NCI-H345 treated with DMSO at 0.1 percent for 48 hours (cell line): ENCODE results near the gene DTWD2.
"Not testable (repeated sequence)": the region's sequence is repeated elsewhere in the genome, so short reads cannot be mapped to it uniquely, and the experiment has no call there.

Experiments
- DNase-seq: peaks from one replicate; lab custom pipeline; 2025; ENCODE audit not compliant: unreplicated experiment; lab: John Stamatoyannopoulos, UW

Gene DTWD2

GRCh38 chr5:118952992-118953651, 35.2 kb downstream of the DTWD2 start:
- no peak for DNase-seq

GRCh38 chr5:118952306-118952705, 36.0 kb downstream of the DTWD2 start:
- DNase-seq, result not testable (repeated sequence)

- not testable (repeated sequence) for DNase-seq
Observed at GRCh38 chr5:118950354-118950753, 38.0 kb downstream of the DTWD2 start.

- DNase-seq, result no peak
Observed at GRCh38 chr5:118946138-118946800, 42.1 kb downstream of the DTWD2 start.

- no peak for DNase-seq
Observed at GRCh38 chr5:118937393-118938061, 50.8 kb downstream of the DTWD2 start.

GRCh38 chr5:118933703-118934102, 54.6 kb downstream of the DTWD2 start:
- no peak for DNase-seq

- DNase-seq, result no peak
Observed at GRCh38 chr5:118931564-118931963, 56.8 kb downstream of the DTWD2 start.

- DNase-seq, result no peak
Observed at GRCh38 chr5:118924006-118924389, 64.3 kb downstream of the DTWD2 start.

GRCh38 chr5:118923295-118924005, 64.9 kb downstream of the DTWD2 start:
- no peak for DNase-seq

GRCh38 chr5:118921866-118922265, 66.5 kb downstream of the DTWD2 start:
- DNase-seq, result no peak

- no peak for DNase-seq
Observed at GRCh38 chr5:118919016-118919415, 69.3 kb downstream of the DTWD2 start.

GRCh38 chr5:118918232-118918631, 70.1 kb downstream of the DTWD2 start:
- no peak for DNase-seq

- not testable (repeated sequence) for DNase-seq
Observed at GRCh38 chr5:118907536-118907935, 80.8 kb downstream of the DTWD2 start.

GRCh38 chr5:118906947-118907346, 81.4 kb downstream of the DTWD2 start:
- DNase-seq, result no peak

GRCh38 chr5:118905196-118905595, 83.2 kb downstream of the DTWD2 start:
- DNase-seq, result no peak

GRCh38 chr5:118902656-118903438, 85.5 kb downstream of the DTWD2 start:
- DNase-seq, result no peak

GRCh38 chr5:118894709-118895108, 93.6 kb downstream of the DTWD2 start:
- DNase-seq, result no peak

- no peak for DNase-seq
Observed at GRCh38 chr5:118891252-118891651, 97.1 kb downstream of the DTWD2 start.

GRCh38 chr5:118889165-118889564, 99.2 kb downstream of the DTWD2 start:
- DNase-seq, result no peak

- DNase-seq, result no peak
Observed at GRCh38 chr5:118888556-118888955, 99.8 kb downstream of the DTWD2 start.

GRCh38 chr5:118883362-118883761, 105.0 kb downstream of the DTWD2 start:
- no peak for DNase-seq
